Natural killer cell treated with Interleukin-12 subunit alpha and Interleukin-12 subunit beta and Interleukin-15 and Interleukin-18, amount 100 ng/mL, for 72 hours (primary cell): ENCODE results near the gene CDCA4. TPM values are rescaled to one million over a fixed set of nuclear protein-coding genes. Genes with fewer than 3 reads are reported as not detected.

Experiments
- ATAC-seq, 2 donors: fragments of 150-1000 bp; cut with Tn5 transposase in 1 of 2; sonication (Bioruptor Pico), chemical (Tn5 transposase) in 1 of 2; 2 replicates each; pipeline ENCODE4 v1.10.0; 2021
- DNase-seq: peaks from one replicate; pipeline ENCODE4 v3.0.0; 2022; ENCODE audit warnings: low spot score
- H3K27ac Mint-ChIP-seq, 2 donors: 1 replicate in 1 of 2; 2 replicates in 1 of 2; pipeline ENCODE4 v1.8.0; 2022; ENCODE audit warnings: mixed read lengths in 2 of 2, mild to moderate bottlenecking in 1 of 2, moderate library complexity in 1 of 2
- H3K27me3 Mint-ChIP-seq, 2 donors: 1 replicate in 1 of 2; 2 replicates in 1 of 2; pipeline ENCODE4 v1.8.0; 2022; ENCODE audit warnings: mixed read lengths in 2 of 2
- H3K36me3 Mint-ChIP-seq: one replicate; pipeline ENCODE4 v1.8.0; 2022; ENCODE audit warnings: mixed read lengths
- H3K4me1 Mint-ChIP-seq, 2 donors: 1 replicate in 1 of 2; 2 replicates in 1 of 2; pipeline ENCODE4 v1.8.0; 2022; ENCODE audit warnings: low read depth in 2 of 2, mixed read lengths in 2 of 2, mild to moderate bottlenecking in 1 of 2
- H3K4me3 Mint-ChIP-seq: one replicate; pipeline ENCODE4 v1.8.0; 2022; ENCODE audit warnings: mixed read lengths
- H3K9me3 Mint-ChIP-seq: 2 replicates; pipeline ENCODE4 v1.8.0; 2022; ENCODE audit warnings: mixed read lengths
- total RNA-seq, 2 donors: library from RNA; stranded (reverse); gene quantifications; one replicate each; pipeline ENCODE4 v1.2.3, GENCODE V29; 2022

The CDCA4 gene
- total RNA-seq, 2 donors from 2014 or later = 39.9 to 71.5 TPM

DNA sequence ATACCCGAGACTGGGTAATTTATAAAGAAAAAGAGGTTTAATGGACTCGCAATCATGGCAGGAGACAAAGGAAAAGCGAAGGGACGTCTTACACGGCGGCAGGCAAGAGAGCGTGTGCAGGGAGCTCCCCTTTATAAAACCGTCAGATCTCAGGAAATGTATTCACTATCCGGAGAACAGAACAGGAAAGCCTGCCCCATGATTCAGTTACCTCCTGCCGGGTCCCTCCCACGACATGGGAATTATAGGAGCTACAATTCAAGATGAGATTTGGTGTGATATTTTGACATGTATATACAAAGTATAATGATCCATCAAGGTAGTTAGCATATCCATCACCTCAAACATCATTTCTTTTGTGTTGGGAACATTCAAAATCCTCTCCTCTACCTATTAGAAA lies 2.3 kb upstream of the CDCA4 start:
- no peak for ATAC-seq
- Mint-ChIP-seq H3K27ac (peak overlapping the region; percentile 63 to 96), H3K36me3 (no peaks in the 10 kb centered on the region), H3K4me1 (peaks cover 24 to 43% of the 10 kb centered on the region in 2 donors), H3K4me3 (peak overlapping the region; percentile 3), H3K27me3 (no peaks in the 10 kb centered on the region), H3K9me3 (no peaks in the 10 kb centered on the region)
- no peak for DNase-seq

DNA sequence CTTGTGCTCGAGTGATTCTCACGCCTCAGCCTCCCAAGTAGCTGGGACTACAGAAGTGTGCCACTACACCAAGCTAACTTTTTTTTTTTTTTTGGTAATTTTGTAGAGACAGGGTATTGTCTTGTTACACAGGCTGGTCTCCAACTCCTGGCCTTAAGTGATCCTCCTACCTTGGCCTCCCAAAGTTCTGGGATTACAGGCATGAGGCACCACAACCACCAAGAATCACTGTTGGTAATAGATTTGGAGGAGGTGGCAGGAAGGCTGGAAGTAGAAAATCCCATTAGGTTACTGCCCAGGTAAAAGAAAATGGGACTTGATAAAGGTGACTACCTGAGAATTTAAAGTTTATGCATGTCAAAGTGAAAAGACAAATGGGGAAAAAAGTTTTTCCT lies 1.4 kb upstream of the CDCA4 start:
- H3K4me1 Mint-ChIP-seq = peaks cover 25 to 48% of the 10 kb centered on the region in 2 donors
- H3K27ac Mint-ChIP-seq = peak overlapping the region; percentile 93 to 94
- H3K36me3 Mint-ChIP-seq = no peaks in the 10 kb centered on the region
- no peaks in the 10 kb centered on the region for H3K9me3 Mint-ChIP-seq
- no peak for ATAC-seq
- no peak for DNase-seq
- H3K4me3 Mint-ChIP-seq = peak overlapping the region; percentile 99
- H3K27me3 Mint-ChIP-seq = no peaks in the 10 kb centered on the region

DNA sequence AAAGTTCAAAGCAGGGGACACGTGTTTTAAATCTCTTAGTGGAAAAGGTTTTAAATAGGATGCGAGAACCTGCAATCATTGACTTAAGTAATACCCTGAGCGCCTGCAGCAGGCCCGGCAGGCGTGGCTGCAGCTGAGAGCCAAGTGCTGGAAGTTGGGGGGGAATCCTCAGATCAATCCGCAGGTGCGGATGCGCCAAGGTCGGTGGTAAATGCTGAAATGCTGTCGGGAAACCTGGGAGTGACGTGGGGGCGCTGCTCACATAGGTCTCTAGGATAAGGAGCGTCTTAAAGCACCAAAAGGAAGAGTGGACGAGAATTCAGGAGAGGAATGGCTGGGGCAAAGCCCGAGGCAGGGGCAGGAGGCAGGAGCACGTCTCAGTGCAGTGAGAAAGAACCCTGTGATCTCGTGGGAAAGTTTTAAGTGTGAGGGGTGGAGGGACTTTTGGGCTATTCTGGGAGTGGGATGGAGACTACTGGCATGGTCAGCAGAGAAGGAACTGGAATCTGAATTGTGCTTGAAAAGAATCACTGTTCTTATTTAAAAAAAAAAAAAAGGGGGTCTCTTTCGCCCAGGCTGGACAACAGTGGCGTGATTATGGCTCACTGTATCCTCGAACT lies 883 bp upstream of the CDCA4 start:
- DNase-seq = no peak
- no peak for ATAC-seq
- H3K27ac Mint-ChIP-seq = peak overlapping the region; percentile 93 to 94
- H3K4me3 Mint-ChIP-seq = peak overlapping the region; percentile 99
- peaks cover 1% of the 10 kb centered on the region for H3K36me3 Mint-ChIP-seq
- H3K27me3 Mint-ChIP-seq = no peaks in the 10 kb centered on the region
- H3K9me3 Mint-ChIP-seq = no peaks in the 10 kb centered on the region
- H3K4me1 Mint-ChIP-seq = peaks cover 24 to 46% of the 10 kb centered on the region in 2 donors

DNA sequence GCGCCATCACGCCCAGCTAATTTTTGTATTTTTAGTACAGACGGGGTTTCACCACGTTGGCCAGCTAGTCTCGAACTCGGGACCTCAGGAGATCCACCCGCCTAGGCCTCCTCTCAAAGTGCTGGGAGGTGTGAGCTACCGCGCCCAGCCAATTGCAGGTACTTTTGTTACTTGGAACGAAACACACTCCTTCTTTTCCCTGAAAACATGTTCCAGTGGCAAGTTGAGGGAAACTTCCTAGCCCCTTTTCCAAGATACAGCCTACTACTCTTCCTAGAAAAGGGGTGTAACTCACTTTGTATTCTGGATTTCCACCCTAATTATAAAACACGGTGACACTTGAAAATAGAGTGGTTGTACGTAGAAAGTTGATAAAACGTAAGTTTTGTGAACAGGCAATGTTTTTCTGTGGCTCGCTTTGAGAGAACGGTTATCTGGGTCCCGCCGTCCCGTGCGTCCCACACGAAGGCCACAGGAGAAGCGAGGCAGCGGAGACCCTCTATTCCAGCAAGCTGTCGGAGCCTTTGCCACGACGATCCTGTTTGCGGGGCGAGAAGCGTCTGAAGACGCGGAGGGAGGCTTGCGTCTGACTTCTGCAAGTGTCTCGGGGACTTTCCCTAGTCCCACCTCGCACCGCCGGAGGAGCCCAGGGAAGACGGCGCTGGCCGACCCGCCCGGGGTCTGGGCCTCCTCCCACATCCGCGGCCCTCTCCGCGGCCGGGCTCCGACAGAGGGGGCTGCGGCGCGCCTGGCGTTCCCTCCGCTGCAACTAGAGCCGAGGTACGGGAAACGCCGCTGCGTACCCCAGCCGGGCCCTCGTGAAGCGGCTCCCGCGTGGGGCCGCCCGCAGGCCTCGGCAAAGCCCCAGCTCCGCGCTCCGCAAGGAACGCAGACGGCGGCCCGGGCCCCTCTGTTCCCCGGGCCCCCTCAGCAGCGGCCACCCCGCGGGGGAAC lies 745 bp downstream of the CDCA4 start:
- H3K36me3 Mint-ChIP-seq = peaks cover 9% of the 10 kb centered on the region
- peaks cover 34 to 46% of the 10 kb centered on the region in 2 donors for H3K4me1 Mint-ChIP-seq

DNA sequence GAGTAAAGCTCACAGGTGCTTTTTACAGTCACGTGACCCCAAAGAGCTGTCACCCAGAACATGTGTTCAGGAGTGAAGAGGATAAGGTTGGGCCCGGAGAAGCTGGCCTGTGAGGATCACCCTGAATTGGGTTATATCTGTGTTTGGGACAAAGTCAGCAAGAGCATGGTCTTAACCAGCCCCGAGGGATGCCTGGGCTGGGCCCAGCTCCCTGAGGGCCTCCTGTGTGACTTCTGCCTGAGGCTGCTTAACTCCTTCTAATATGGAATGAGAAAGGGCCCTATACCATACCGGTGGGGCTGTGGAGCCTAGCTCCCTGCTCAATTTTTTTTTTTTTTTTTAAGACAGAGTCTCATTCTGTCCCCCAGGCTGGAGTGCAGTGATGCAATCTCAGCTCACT lies 2.5 kb downstream of the CDCA4 start:
- Mint-ChIP-seq H3K27ac (peak overlapping the region in 1 of 2 donors; percentile 84), H3K27me3 (no peaks in the 10 kb centered on the region), H3K9me3 (no peaks in the 10 kb centered on the region), H3K4me3 (peak overlapping the region; percentile 91), H3K36me3 (peaks cover 9% of the 10 kb centered on the region), H3K4me1 (peaks cover 44 to 54% of the 10 kb centered on the region in 2 donors)
- DNase-seq (no peak), ATAC-seq (no peak)

More for the DNA sequence above, 745 bp downstream of the CDCA4 start:
- Mint-ChIP-seq H3K9me3 (no peaks in the 10 kb centered on the region), H3K27ac (peak overlapping the region; percentile 80 to 84), H3K27me3 (no peaks in the 10 kb centered on the region), H3K4me3 (peak overlapping the region; percentile 91)
- DNase-seq = peak; percentile 84
- peak; percentile 52 for ATAC-seq

DNA sequence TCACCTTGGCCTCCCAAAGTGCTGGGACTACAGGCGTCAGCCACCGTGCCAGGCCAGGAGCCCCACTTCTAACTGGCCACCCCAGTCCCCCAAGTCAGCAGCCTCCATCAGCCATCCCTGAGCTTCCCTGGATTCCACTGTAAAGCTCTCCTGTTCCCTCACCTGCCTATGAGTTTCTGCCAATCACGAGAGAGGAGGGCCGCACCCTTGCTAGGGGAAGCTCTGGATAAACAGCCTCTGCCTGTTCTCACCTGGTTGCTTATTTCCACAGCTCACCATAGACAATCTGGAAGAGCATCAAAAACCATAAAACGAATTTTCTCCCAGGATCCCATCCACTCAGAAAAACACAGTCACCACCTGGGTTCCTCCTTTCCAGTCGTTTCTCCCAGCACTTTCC lies 5.0 kb downstream of the CDCA4 start:
- H3K9me3 Mint-ChIP-seq = no peaks in the 10 kb centered on the region
- H3K4me3 Mint-ChIP-seq = peak overlapping the region; percentile 71
- H3K4me1 Mint-ChIP-seq = peaks cover 40 to 43% of the 10 kb centered on the region in 2 donors
- no peak for DNase-seq
- H3K36me3 Mint-ChIP-seq = peaks cover 9% of the 10 kb centered on the region
- no peak for ATAC-seq
- H3K27me3 Mint-ChIP-seq = no peaks in the 10 kb centered on the region
- peak overlapping the region; percentile 48 to 73 for H3K27ac Mint-ChIP-seq

DNA sequence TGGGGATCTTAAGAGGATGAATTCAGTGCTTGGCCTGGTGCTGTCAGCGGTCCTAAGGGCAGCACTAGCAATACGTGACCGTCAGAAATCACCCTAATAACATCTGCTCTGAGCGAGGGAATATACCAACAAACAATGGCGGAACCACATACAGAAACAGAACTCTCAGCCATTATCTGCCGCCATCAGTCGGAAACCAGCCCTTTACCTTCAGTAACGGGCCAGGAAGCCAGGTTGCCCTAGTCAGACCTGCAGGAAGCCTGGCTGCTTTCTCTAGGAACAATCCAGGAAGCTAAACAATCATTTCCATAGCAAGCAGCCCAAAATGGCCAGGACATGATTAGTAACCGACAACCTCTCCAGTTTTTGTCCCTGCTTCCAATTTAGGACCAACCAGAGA lies 5.6 kb downstream of the CDCA4 start:
- no peak for ATAC-seq
- Mint-ChIP-seq H3K27ac (peak overlapping the region; percentile 48 to 73), H3K9me3 (no peaks in the 10 kb centered on the region), H3K27me3 (no peaks in the 10 kb centered on the region), H3K4me1 (peaks cover 40 to 43% of the 10 kb centered on the region in 2 donors), H3K36me3 (peaks cover 9% of the 10 kb centered on the region), H3K4me3 (peak overlapping the region; percentile 71)
- DNase-seq = no peak

DNA sequence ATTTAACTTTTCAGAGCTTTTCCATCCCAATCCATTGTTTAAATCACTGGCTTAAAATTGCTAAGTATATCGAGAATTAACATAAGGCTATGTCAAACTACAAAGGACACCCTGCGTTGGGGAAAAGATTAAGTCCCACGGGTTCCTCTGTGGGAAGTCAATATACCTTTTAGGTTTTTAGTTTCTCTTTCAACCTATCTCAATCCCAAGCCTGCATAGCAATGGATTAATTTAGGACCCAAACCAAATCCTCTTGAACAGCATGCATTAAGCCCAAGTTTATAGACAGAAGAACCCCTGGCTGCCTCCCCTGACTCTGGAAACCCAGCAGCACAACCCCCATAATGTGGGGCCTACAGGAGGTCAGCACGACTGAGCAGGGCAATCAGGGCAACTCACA lies 6.3 kb downstream of the CDCA4 start:
- Mint-ChIP-seq H3K36me3 (peaks cover 9% of the 10 kb centered on the region), H3K4me3 (peak overlapping the region; percentile 71), H3K27ac (peak overlapping the region; percentile 48 to 73), H3K27me3 (no peaks in the 10 kb centered on the region), H3K9me3 (no peaks in the 10 kb centered on the region), H3K4me1 (peaks cover 40% of the 10 kb centered on the region in 2 donors)
- DNase-seq (no peak), ATAC-seq (no peak)

DNA sequence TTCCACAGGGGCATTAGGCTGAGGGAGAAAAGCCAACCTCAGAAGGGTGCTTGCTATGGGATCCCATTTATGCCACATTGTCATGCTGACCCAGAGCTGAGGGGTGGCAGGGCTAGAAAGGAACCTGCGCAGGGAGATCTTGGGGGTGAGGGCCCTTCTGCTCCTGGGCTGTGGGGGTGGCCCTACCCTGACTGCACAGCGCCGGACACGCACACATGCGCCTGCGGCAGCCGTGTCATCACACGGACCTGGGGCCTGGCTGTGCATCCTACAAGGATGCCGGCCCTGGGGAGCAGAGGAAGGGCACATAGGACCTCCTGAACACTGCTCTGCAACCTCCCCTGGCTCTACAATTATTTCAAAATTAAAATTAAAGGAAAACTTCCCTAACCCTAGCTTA lies 6.9 kb downstream of the CDCA4 start:
- Mint-ChIP-seq H3K4me3 (peak overlapping the region; percentile 71), H3K27ac (peak overlapping the region; percentile 48 to 73), H3K36me3 (peaks cover 9% of the 10 kb centered on the region), H3K27me3 (no peaks in the 10 kb centered on the region), H3K9me3 (no peaks in the 10 kb centered on the region), H3K4me1 (peaks cover 36 to 40% of the 10 kb centered on the region in 2 donors)
- DNase-seq (no peak), ATAC-seq (no peak)

DNA sequence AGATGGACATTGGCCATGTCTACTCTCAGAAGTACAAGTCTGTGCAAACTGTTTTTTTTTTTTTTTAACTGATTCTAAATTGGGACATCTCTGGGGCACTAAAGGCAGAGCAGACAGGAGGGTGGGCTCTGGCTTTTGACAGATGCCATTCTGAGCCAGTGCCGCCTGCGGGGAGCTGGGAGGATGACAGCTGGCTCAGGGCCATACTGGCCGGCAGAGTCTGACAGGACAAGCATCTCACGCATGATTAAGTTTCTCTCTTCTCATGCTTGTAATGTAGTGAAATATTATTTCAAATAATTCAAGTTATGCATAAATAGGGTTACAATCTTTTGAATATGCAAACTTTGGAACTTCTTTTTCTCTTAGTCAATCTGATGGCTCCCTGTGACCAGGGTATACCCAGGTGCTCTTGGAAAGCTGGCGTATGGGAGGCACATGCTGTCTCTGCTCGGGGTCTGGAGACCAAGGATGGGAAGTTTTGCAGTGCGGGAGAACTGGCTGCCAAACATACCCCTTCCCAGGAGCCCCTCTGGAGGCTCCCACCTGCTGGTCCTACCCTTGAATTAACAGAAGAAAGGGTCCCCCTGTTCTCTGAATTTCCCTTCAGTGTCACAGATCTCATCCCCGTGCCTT lies 7.6 kb downstream of the CDCA4 start:
- ATAC-seq (no peak), DNase-seq (no peak)
- no peaks in the 10 kb centered on the region for H3K9me3 Mint-ChIP-seq
- H3K4me1 Mint-ChIP-seq = peaks cover 33 to 40% of the 10 kb centered on the region in 2 donors
- H3K36me3 Mint-ChIP-seq = peaks cover 9% of the 10 kb centered on the region
- peak overlapping the region; percentile 48 to 73 for H3K27ac Mint-ChIP-seq
- no peaks in the 10 kb centered on the region for H3K27me3 Mint-ChIP-seq
- no peak overlapping the region for H3K4me3 Mint-ChIP-seq

DNA sequence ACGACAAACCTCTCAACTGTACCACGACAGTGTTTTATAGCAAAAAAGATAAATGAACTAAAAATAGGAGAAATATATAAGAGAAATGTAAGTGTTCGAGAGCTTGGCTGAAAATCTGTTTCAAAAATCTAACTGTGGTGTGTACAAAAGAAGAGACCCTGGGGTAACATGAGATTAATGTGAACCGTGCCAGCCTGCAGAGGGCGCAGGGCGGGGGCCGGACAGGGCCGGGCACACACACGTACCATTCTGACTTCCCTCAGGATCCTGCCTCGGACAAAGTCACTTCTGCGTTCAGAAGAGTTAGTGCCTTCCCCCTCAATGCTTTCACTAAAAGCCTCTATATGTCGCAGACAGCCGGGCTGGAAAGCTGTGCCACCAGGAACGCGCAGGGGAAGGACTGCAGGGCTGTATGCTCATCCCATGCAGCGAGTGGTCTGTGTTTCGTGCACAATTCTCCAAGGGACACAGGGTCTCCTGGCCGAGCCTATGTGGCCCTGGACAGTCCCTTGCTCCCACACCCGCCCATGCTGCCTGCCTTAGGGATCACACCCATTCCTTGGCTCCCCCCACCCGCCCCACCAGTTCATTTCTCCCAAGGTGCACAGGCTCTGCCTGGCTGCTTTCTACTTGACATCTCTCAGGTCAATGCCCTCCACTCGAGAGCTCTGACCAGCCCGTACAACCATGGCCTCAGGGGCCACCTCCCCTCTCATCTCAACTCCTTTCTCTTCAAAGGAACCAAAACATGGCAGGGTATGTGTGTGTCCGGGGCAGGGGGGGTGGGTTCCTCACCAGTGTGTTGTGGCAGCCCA lies 8.5 kb downstream of the CDCA4 start:
- Mint-ChIP-seq H3K27ac (no peak overlapping the region), H3K36me3 (peaks cover 9% of the 10 kb centered on the region), H3K27me3 (no peaks in the 10 kb centered on the region), H3K4me1 (peaks cover 30 to 36% of the 10 kb centered on the region in 2 donors), H3K9me3 (no peaks in the 10 kb centered on the region), H3K4me3 (no peak overlapping the region)
- ATAC-seq (peak in 1 of 2 donors; percentile 52), DNase-seq (no peak)

DNA sequence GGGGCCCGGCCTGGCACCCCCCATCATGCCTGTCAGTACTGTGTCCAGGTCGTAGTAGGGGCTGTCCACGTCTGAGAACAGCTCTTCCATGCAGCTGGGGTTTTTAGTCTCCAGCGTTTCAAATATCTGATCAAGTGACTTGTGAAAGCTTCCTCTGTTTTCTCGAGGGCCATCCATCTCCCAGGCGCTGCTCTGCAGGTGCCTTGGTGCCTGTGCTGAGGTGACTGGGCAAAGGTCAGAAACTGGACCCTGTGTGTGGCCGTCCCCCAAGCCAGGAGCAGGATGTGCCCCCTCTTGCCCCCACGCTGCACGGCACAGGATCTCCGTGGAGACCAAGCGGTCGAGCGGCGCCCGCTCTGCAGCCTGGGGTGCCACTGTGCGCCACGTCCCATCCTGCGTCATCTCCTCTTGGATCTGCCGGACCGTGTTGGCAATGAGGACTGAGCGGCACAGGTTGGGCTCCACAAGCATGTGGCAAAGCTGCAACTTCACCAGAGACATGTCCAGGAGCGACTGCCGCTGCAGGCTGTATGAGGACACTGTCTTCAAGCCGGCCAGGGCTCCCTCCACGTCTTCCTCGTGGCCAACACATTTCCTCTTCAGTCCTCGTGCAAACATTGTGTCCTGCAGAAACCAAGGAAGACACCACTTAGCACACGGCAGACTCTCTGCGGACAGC lies 9.4 kb downstream of the CDCA4 start:
- H3K36me3 Mint-ChIP-seq = peaks cover 4% of the 10 kb centered on the region

More for the DNA sequence above, 9.4 kb downstream of the CDCA4 start:
- Mint-ChIP-seq H3K27me3 (no peaks in the 10 kb centered on the region), H3K4me3 (no peak overlapping the region), H3K9me3 (no peaks in the 10 kb centered on the region), H3K4me1 (peaks cover 25 to 31% of the 10 kb centered on the region in 2 donors), H3K27ac (no peak overlapping the region)
- peak in 1 of 2 donors; percentile 25 for ATAC-seq
- no peak for DNase-seq
